B cell (primary cell): Measurements from ENCODE around the gene GRIK3. TPM values are rescaled to one million over a fixed set of nuclear protein-coding genes. Genes with fewer than 3 reads are reported as not detected.
"Not testable (repeated sequence)": the region's sequence is repeated elsewhere in the genome, so short reads cannot be mapped to it uniquely, and the experiment has no call there.

Experiments used
- ATAC-seq: fragments of 200-7000 bp; cut with Tn5 transposase; one replicate; pipeline ENCODE4 v1.10.0; 2021; ENCODE audit warnings: low read depth, mild to moderate bottlenecking, moderate number of reproducible peaks, moderate library complexity
- CTCF ChIA-PET: fragments of 350-600 bp; sonication (Branson Sonifier 250); formaldehyde crosslinking; loops from one replicate; lab custom pipeline; 2021; ENCODE audit warnings: antibody characterized with exemption, inconsistent platforms; lab: Charles Lee
- POLR2A ChIA-PET: fragments of 350-600 bp; sonication (Branson Sonifier 250); formaldehyde crosslinking; loops from one replicate; lab custom pipeline; 2021; ENCODE audit warnings: antibody characterized with exemption; lab: Charles Lee
- DNase-seq: peaks from one replicate; pipeline ENCODE4 v3.0.0; 2013
- H2AFZ ChIP-seq: 2 replicates; pipeline ENCODE4 v1.6.1; 2012; ENCODE audit warnings: mild to moderate bottlenecking, low read depth, low read length; ENCODE audit not compliant: insufficient read depth, poor library complexity, severe bottlenecking
- H3K27ac ChIP-seq, 2 donors: 1 replicate in 1 of 2; 2 replicates in 1 of 2; pipeline ENCODE4 v1.5.1; 2012 to 2013; ENCODE audit warnings: low read length in 2 of 2, mild to moderate bottlenecking in 2 of 2, moderate library complexity in 1 of 2
- H3K27me3 ChIP-seq, 4 experiments: fragments of 200-600 bp in 1 of 4; sonication (generic) in 1 of 4; replicated peaks in 1 of 4; 1 replicate in 2 of 4; 2 replicates in 2 of 4; pipeline versions ENCODE4 v1.6.1 to v1.7.0; 2013 to 2016; ENCODE audit warnings: low read length in 3 of 4, mild to moderate bottlenecking in 2 of 4, mixed read lengths in 1 of 4, moderate library complexity in 1 of 4; ENCODE audit not compliant: insufficient read depth in 4 of 4, control insufficient read depth in 3 of 4; ENCODE audit errors: control extremely low read depth in 1 of 4
- H3K36me3 ChIP-seq, 2 experiments: replicated peaks in 1 of 2; 1 replicate in 1 of 2; 2 replicates in 1 of 2; pipeline versions ENCODE4 v1.6.1 to v1.7.1; 2013; ENCODE audit warnings: low read length in 1 of 2; ENCODE audit not compliant: insufficient read depth in 2 of 2, control insufficient read depth in 1 of 2; ENCODE audit errors: control extremely low read depth in 1 of 2, extremely low read depth in 1 of 2
- H3K4me1 ChIP-seq, 2 donors: fragments of 200-600 bp in 1 of 2; sonication (generic) in 1 of 2; 1 replicate in 1 of 2; 2 replicates in 1 of 2; pipeline versions ENCODE4 v1.5.1 to v1.6.1; 2013 to 2017; ENCODE audit warnings: low read length in 2 of 2; ENCODE audit not compliant: control insufficient read depth in 2 of 2, insufficient read depth in 2 of 2
- H3K4me2 ChIP-seq: replicated peaks from 2 replicates; pipeline ENCODE3; 2012; ENCODE audit warnings: mild to moderate bottlenecking, low read depth, low read length; ENCODE audit not compliant: poor library complexity, severe bottlenecking
- H3K4me3 ChIP-seq, 5 experiments: fragments of 200-600 bp in 1 of 5; sonication (generic) in 1 of 5; 1 replicate in 3 of 5; 2 replicates in 2 of 5; pipeline versions ENCODE4 v1.5.1 to v1.7.0; 2011 to 2016; ENCODE audit warnings: low read length in 4 of 5, mild to moderate bottlenecking in 4 of 5, low read depth in 2 of 5, control low read depth in 1 of 5, moderate library complexity in 1 of 5; ENCODE audit not compliant: insufficient read depth in 1 of 5; ENCODE audit errors: control extremely low read depth in 1 of 5, extremely low read depth in 1 of 5
- H3K79me2 ChIP-seq: fragments of 200-600 bp; sonication (generic); one replicate; pipeline ENCODE4 v1.6.0; 2016; ENCODE audit warnings: low read length; ENCODE audit not compliant: control insufficient read depth, insufficient read depth
- H3K9ac ChIP-seq: fragments of 200-600 bp; sonication (generic); 2 replicates; pipeline ENCODE4 v1.6.1; 2017; ENCODE audit warnings: mild to moderate bottlenecking, low read length, moderate library complexity
- H3K9me3 ChIP-seq, 3 donors: one replicate each; pipeline versions ENCODE4 v1.6.1 to v1.7.1; 2013; ENCODE audit warnings: low read length in 2 of 3; ENCODE audit not compliant: control insufficient read depth in 2 of 3, insufficient read depth in 1 of 3; ENCODE audit errors: control extremely low read depth in 1 of 3
- H4K20me1 ChIP-seq: 2 replicates; pipeline ENCODE4 v1.6.0; 2012; ENCODE audit warnings: mild to moderate bottlenecking, low read length; ENCODE audit not compliant: insufficient read depth, control insufficient read depth, poor library complexity, severe bottlenecking
- H3K27ac Mint-ChIP-seq: one replicate; pipeline ENCODE4 v1.8.0; 2021; ENCODE audit warnings: mixed read lengths
- H3K27me3 Mint-ChIP-seq: one replicate; pipeline ENCODE4 v1.8.0; 2021; ENCODE audit warnings: mixed read lengths
- H3K4me1 Mint-ChIP-seq: one replicate; pipeline ENCODE4 v1.8.0; 2021; ENCODE audit warnings: mixed read lengths
- H3K4me3 Mint-ChIP-seq: one replicate; pipeline ENCODE4 v1.8.0; 2021; ENCODE audit warnings: mixed read lengths
- H3K9me3 Mint-ChIP-seq: one replicate; pipeline ENCODE4 v1.8.0; 2022; ENCODE audit warnings: mixed read lengths; ENCODE audit not compliant: insufficient read depth
- EZH2 ChIP-seq: IDR thresholded peaks from 2 replicates; pipeline ENCODE4 v1.6.1; 2012; ENCODE audit warnings: borderline replicate concordance, low read depth, mild to moderate bottlenecking, moderate library complexity, low read length; ENCODE audit not compliant: insufficient read depth, poor library complexity, severe bottlenecking
- WGBS: methylation state at CpG from one replicate; pipeline ENCODE4 v1.1.5; 2013; ENCODE audit warnings: missing lambda C conversion rate; ENCODE audit not compliant: insufficient coverage; 5-methylcytosine and 5-hydroxymethylcytosine counted together
- intact Hi-C: fragments of 100-400 bp; cut with micrococcal nuclease; formaldehyde crosslinking; loops from one replicate; pipeline ENCODE4 v1.10.0; 2022
- polyA plus RNA-seq: library from polyadenylated mRNA; depleted of rRNA; stranded (reverse); fragments of >200 nt; gene quantifications from 2 replicates; pipeline ENCODE4 v1.2.3, GENCODE V29; 2012
- total RNA-seq, 2 donors: library from RNA; stranded (reverse); fragments of 120-200 nt in 1 of 2; gene quantifications; 1 replicate in 1 of 2; 2 replicates in 1 of 2; pipeline versions ENCODE4 v1.2.3 to v1.2.4, GENCODE V29; 2013 to 2022
- TF ChIP-seq, protein P1 (sequence below): fragments of 200-600 bp; IDR thresholded peaks from one replicate; pipeline ENCODE4 v1.8.0; 2022; ENCODE audit warnings: antibody characterized with exemption, mild to moderate bottlenecking

The GRIK3 gene
- total and polyA plus RNA-seq, 2 donors (not counting 1 experiment from before 2014, with no cell fraction given) = 0.12 to 1.5 TPM

DNA sequence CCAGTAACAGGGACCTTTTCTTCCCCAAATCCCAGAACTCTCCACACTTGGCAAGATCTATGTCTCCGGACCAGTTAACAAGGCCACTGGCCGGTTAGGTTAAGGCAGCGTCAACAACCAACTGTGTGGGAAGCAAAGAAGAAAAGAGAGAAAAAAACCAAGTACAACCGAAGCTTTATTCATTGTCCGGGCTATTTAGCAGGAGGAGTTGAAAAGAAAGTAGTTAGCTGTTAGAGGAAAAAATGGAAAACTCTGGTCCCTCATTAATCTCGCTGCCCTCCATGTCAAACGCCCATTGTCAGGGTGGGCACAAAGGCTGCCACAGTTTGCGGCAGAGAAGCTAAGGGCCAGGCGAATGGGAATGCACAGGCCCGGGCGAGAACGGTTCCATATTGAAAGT is 49.3 kb upstream of the GRIK3 start:
- no peak for ATAC-seq
- intact Hi-C loops = no loop called here
- Histone ChIP-seq H4K20me1 (no peaks in the 10 kb centered on the region), H3K9ac (no peak overlapping the region), H3K36me3 (no peaks in the 10 kb centered on the region), H3K9me3 (no peaks in the 10 kb centered on the region), H3K4me2 (no peak overlapping the region), H3K27ac (no peak overlapping the region), H3K4me1 (no peaks in the 10 kb centered on the region), H3K27me3 (peaks cover 0 to 9% (median 0%) of the 10 kb centered on the region in 4 experiments), H3K4me3 (no peak overlapping the region), H2AFZ (no peak overlapping the region), H3K79me2 (no peaks in the 10 kb centered on the region)
- TF ChIP-seq EZH2 = no peak
- TF ChIP-seq, protein P1, sequence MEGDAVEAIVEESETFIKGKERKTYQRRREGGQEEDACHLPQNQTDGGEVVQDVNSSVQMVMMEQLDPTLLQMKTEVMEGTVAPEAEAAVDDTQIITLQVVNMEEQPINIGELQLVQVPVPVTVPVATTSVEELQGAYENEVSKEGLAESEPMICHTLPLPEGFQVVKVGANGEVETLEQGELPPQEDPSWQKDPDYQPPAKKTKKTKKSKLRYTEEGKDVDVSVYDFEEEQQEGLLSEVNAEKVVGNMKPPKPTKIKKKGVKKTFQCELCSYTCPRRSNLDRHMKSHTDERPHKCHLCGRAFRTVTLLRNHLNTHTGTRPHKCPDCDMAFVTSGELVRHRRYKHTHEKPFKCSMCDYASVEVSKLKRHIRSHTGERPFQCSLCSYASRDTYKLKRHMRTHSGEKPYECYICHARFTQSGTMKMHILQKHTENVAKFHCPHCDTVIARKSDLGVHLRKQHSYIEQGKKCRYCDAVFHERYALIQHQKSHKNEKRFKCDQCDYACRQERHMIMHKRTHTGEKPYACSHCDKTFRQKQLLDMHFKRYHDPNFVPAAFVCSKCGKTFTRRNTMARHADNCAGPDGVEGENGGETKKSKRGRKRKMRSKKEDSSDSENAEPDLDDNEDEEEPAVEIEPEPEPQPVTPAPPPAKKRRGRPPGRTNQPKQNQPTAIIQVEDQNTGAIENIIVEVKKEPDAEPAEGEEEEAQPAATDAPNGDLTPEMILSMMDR = no peak
- no peaks in the 10 kb centered on the region for H3K4me1 Mint-ChIP-seq
- 97% methylated on average over 12 of the region's 12 CpGs for WGBS
- H3K27me3 Mint-ChIP-seq = peaks cover 9% of the 10 kb centered on the region
- DNase-seq = no peak
- ChIA-PET POLR2A (no interaction called here), CTCF (no interaction called here)
- H3K4me3 Mint-ChIP-seq = no peak overlapping the region
- H3K27ac Mint-ChIP-seq = no peak overlapping the region
- no peaks in the 10 kb centered on the region for H3K9me3 Mint-ChIP-seq

DNA sequence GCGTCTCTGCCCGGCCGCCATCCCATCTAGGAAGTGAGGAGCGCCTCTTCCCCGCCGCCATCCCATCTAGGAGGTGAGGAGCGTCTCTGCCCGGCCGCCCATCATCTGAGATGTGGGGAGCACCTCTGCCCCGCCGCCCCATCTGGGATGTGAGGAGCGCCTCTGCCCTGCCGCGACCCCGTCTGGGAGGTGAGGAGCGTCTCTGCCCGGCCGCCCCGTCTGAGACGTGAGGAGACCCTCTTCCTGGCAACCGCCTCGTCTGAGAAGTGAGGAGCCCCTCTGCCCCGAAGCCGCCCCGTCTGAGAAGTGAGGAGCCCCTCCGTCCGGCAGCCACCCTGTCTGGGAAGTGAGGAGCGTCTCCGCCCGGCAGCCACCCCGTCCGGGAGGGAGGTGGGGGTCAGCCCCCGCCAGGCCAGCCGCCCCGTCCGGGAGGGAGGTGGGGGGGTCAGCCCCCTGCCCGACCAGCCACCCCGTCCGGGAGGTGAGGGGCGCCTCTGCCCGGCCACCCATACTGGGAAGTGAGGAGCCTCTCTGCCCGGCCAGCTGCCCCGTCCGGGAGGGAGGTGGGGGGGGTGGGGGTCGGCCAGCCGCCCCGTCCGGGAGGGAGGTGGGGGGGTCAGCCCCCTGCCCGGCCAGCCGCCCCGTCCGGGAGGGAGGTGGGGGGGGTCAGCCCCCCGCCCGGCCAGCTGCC is 46.1 kb upstream of the GRIK3 start:
- POLR2A ChIA-PET, intact Hi-C loops: not testable (repeated sequence)

More for the DNA sequence above, 46.1 kb upstream of the GRIK3 start:
- H3K9ac ChIP-seq, ATAC-seq, H3K27me3 Mint-ChIP-seq, CTCF ChIA-PET, H3K27ac Mint-ChIP-seq, H3K4me2 ChIP-seq, H3K4me1 ChIP-seq, DNase-seq, H3K9me3 ChIP-seq, H3K4me3 Mint-ChIP-seq, H4K20me1 ChIP-seq, H3K4me3 ChIP-seq, H3K27me3 ChIP-seq, H2AFZ ChIP-seq, H3K36me3 ChIP-seq, H3K27ac ChIP-seq, H3K79me2 ChIP-seq, H3K9me3 Mint-ChIP-seq, H3K4me1 Mint-ChIP-seq: not testable (repeated sequence)
- WGBS = no CpG with 5 or more reads among the region's 54 CpGs
